Trophoblast cell (in vitro differentiated cells and primary cell): Measurements from ENCODE around the gene POU2F2.

Experiments used
- DNase-seq, 2 donors: peaks; one replicate each; pipeline ENCODE4 v3.0.0-alpha.2; 2016
- H2AFZ ChIP-seq: 2 replicates; pipeline ENCODE4 v1.6.1; 2013; ENCODE audit warnings: low read length, moderate library complexity, mild to moderate bottlenecking; ENCODE audit not compliant: insufficient read depth, poor library complexity
- H2AK5ac ChIP-seq: 2 replicates; pipeline ENCODE4 v1.6.1; 2013; ENCODE audit warnings: mild to moderate bottlenecking, low read length
- H2BK120ac ChIP-seq: 2 replicates; pipeline ENCODE4 v1.6.1; 2013; ENCODE audit warnings: low read length, mild to moderate bottlenecking, moderate library complexity; ENCODE audit not compliant: insufficient read depth, poor library complexity
- H2BK12ac ChIP-seq: 2 replicates; pipeline ENCODE4 v1.6.1; 2013; ENCODE audit warnings: mild to moderate bottlenecking, low read length, moderate library complexity
- H2BK5ac ChIP-seq: 2 replicates; pipeline ENCODE4 v1.6.1; 2013; ENCODE audit warnings: low read length, low read depth, moderate library complexity, mild to moderate bottlenecking; ENCODE audit not compliant: poor library complexity
- H3K14ac ChIP-seq: 2 replicates; pipeline ENCODE4 v1.6.1; 2013; ENCODE audit warnings: mild to moderate bottlenecking, low read length
- H3K18ac ChIP-seq: 2 replicates; pipeline ENCODE4 v1.6.1; 2013; ENCODE audit warnings: mild to moderate bottlenecking, low read length
- H3K23ac ChIP-seq: 2 replicates; pipeline ENCODE4 v1.6.1; 2013; ENCODE audit warnings: low read length
- H3K27ac ChIP-seq: 2 replicates; pipeline ENCODE4 v1.5.1; 2013; ENCODE audit warnings: low read depth, mild to moderate bottlenecking, inconsistent platforms, low read length, moderate library complexity
- H3K27me3 ChIP-seq: 2 replicates; pipeline ENCODE4 v1.6.1; 2013; ENCODE audit warnings: inconsistent platforms, mild to moderate bottlenecking, low read length, moderate library complexity; ENCODE audit not compliant: insufficient read depth
- H3K36me3 ChIP-seq, 2 experiments: 1 replicate in 1 of 2; 2 replicates in 1 of 2; pipeline ENCODE4 v1.6.1; 2013; ENCODE audit warnings: low read length in 2 of 2, mild to moderate bottlenecking in 2 of 2, moderate library complexity in 1 of 2; ENCODE audit not compliant: insufficient read depth in 2 of 2, control insufficient read depth in 1 of 2
- H3K4ac ChIP-seq: 2 replicates; pipeline ENCODE4 v1.6.1; 2013; ENCODE audit warnings: low read depth, mild to moderate bottlenecking, low read length, moderate library complexity
- H3K4me1 ChIP-seq, 2 experiments: 1 replicate in 1 of 2; 2 replicates in 1 of 2; pipeline ENCODE4 v1.6.1; 2013; ENCODE audit warnings: low read length in 2 of 2, mild to moderate bottlenecking in 2 of 2, moderate library complexity in 1 of 2; ENCODE audit not compliant: insufficient read depth in 2 of 2, control insufficient read depth in 1 of 2
- H3K4me2 ChIP-seq: 2 replicates; pipeline ENCODE4 v1.6.1; 2013; ENCODE audit warnings: inconsistent platforms, mild to moderate bottlenecking, low read length, moderate library complexity
- H3K4me3 ChIP-seq: 2 replicates; pipeline ENCODE4 v1.5.1; 2013; ENCODE audit warnings: mild to moderate bottlenecking, low read depth, low read length, inconsistent platforms
- H3K79me1 ChIP-seq: one replicate; pipeline ENCODE4 v1.6.1; 2013; ENCODE audit warnings: low read length
- H3K79me2 ChIP-seq: 2 replicates; pipeline ENCODE4 v1.6.1; 2013; ENCODE audit warnings: low read length, mild to moderate bottlenecking; ENCODE audit not compliant: control insufficient read depth, insufficient read depth, poor library complexity
- H3K9ac ChIP-seq: 2 replicates; pipeline ENCODE4 v1.6.1; 2013; ENCODE audit warnings: mild to moderate bottlenecking, low read length
- H3K9me3 ChIP-seq: 2 replicates; pipeline ENCODE4 v1.6.1; 2013; ENCODE audit warnings: low read depth, mild to moderate bottlenecking, control low read depth, inconsistent platforms, low read length; ENCODE audit not compliant: insufficient read depth
- H4K12ac ChIP-seq: 2 replicates; pipeline ENCODE4 v1.6.1; 2013; ENCODE audit warnings: low read depth, mild to moderate bottlenecking, low read length, moderate library complexity
- H4K8ac ChIP-seq: 2 replicates; pipeline ENCODE4 v1.6.1; 2013; ENCODE audit warnings: low read depth, mild to moderate bottlenecking, low read length, moderate library complexity
- H4K91ac ChIP-seq: one replicate; pipeline ENCODE4 v1.6.1; 2013; ENCODE audit warnings: low read depth, mild to moderate bottlenecking, low read length, moderate library complexity
- WGBS: extraction: QIAGEN DNeasy Blood & Tissue Kit; methylation state at CpG from one replicate; pipeline ENCODE4 v1.1.7; 2013; ENCODE audit warnings: missing lambda C conversion rate; ENCODE audit not compliant: insufficient read length, insufficient coverage; ENCODE audit errors: extremely low coverage; 5-methylcytosine and 5-hydroxymethylcytosine counted together

The POU2F2 gene

GRCh38 chr19:42159942-42160341 is 27.7 kb upstream of the POU2F2 start:
- Histone ChIP-seq H2BK5ac (no peak overlapping the region), H3K4me1 (no peaks in the 10 kb centered on the region), H2AFZ (no peak overlapping the region), H3K9ac (no peak overlapping the region), H2AK5ac (no peak overlapping the region), H3K23ac (no peak overlapping the region), H3K4me2 (no peak overlapping the region), H3K4ac (no peak overlapping the region), H4K8ac (no peak overlapping the region), H4K12ac (no peak overlapping the region), H3K36me3 (no peaks in the 10 kb centered on the region), H3K79me1 (no peaks in the 10 kb centered on the region), H4K91ac (no peak overlapping the region), H3K14ac (no peak overlapping the region), H3K27me3 (no peaks in the 10 kb centered on the region), H3K79me2 (no peaks in the 10 kb centered on the region), H3K27ac (no peak overlapping the region), H3K9me3 (no peaks in the 10 kb centered on the region), H2BK120ac (no peak overlapping the region), H3K18ac (no peak overlapping the region), H2BK12ac (no peak overlapping the region), H3K4me3 (no peak overlapping the region)
- no peak for DNase-seq
- WGBS, result no CpG with 5 or more reads among the region's 7 CpGs

GRCh38 chr19:42158926-42159325 is 26.7 kb upstream of the POU2F2 start:
- H4K8ac ChIP-seq, result no peak overlapping the region
- H3K4ac ChIP-seq, result no peak overlapping the region
- no peak overlapping the region for H3K4me3 ChIP-seq
- H3K14ac ChIP-seq, result no peak overlapping the region
- H3K27ac ChIP-seq, result no peak overlapping the region
- H4K91ac ChIP-seq, result no peak overlapping the region
- no peaks in the 10 kb centered on the region for H3K36me3 ChIP-seq
- H3K79me1 ChIP-seq, result no peaks in the 10 kb centered on the region
- no peak overlapping the region for H3K23ac ChIP-seq
- H2AFZ ChIP-seq, result no peak overlapping the region
- H2BK120ac ChIP-seq, result no peak overlapping the region
- no peak overlapping the region for H3K18ac ChIP-seq
- no peak overlapping the region for H4K12ac ChIP-seq
- H3K9me3 ChIP-seq, result no peaks in the 10 kb centered on the region
- no peak overlapping the region for H2BK5ac ChIP-seq
- H2AK5ac ChIP-seq, result no peak overlapping the region
- H2BK12ac ChIP-seq, result no peak overlapping the region
- WGBS, result no CpG with 5 or more reads among the region's 2 CpGs
- H3K27me3 ChIP-seq, result no peaks in the 10 kb centered on the region
- H3K4me1 ChIP-seq, result no peaks in the 10 kb centered on the region
- DNase-seq, result no peak
- H3K79me2 ChIP-seq, result no peaks in the 10 kb centered on the region
- no peak overlapping the region for H3K4me2 ChIP-seq
- no peak overlapping the region for H3K9ac ChIP-seq

GRCh38 chr19:42156571-42156970 is 24.3 kb upstream of the POU2F2 start:
- H3K14ac ChIP-seq, result no peak overlapping the region
- no peaks in the 10 kb centered on the region for H3K27me3 ChIP-seq
- H3K36me3 ChIP-seq, result no peaks in the 10 kb centered on the region
- H2AK5ac ChIP-seq, result no peak overlapping the region
- H2BK5ac ChIP-seq, result no peak overlapping the region
- no peak overlapping the region for H3K9ac ChIP-seq
- H3K4me1 ChIP-seq, result no peaks in the 10 kb centered on the region
- no peak overlapping the region for H3K4ac ChIP-seq
- no peak overlapping the region for H3K4me3 ChIP-seq
- no peak overlapping the region for H4K12ac ChIP-seq
- no peak overlapping the region for H2AFZ ChIP-seq
- H3K79me1 ChIP-seq, result no peaks in the 10 kb centered on the region
- no peaks in the 10 kb centered on the region for H3K79me2 ChIP-seq
- no peak overlapping the region for H2BK12ac ChIP-seq
- no peak overlapping the region for H2BK120ac ChIP-seq
- no peaks in the 10 kb centered on the region for H3K9me3 ChIP-seq
- DNase-seq, result no peak
- no peak overlapping the region for H3K4me2 ChIP-seq
- H3K18ac ChIP-seq, result no peak overlapping the region
- H4K91ac ChIP-seq, result no peak overlapping the region
- no peak overlapping the region for H3K23ac ChIP-seq
- H3K27ac ChIP-seq, result no peak overlapping the region
- no peak overlapping the region for H4K8ac ChIP-seq
- no CpG with 5 or more reads among the region's 8 CpGs for WGBS

GRCh38 chr19:42155796-42156195 is 23.6 kb upstream of the POU2F2 start:
- H2BK12ac ChIP-seq, result no peak overlapping the region
- no peaks in the 10 kb centered on the region for H3K79me1 ChIP-seq
- WGBS, result no CpG with 5 or more reads among the region's 10 CpGs
- H3K27ac ChIP-seq, result no peak overlapping the region
- no peak overlapping the region for H3K14ac ChIP-seq
- H2BK120ac ChIP-seq, result no peak overlapping the region
- H3K4me1 ChIP-seq, result no peaks in the 10 kb centered on the region
- H3K4me2 ChIP-seq, result no peak overlapping the region
- H3K79me2 ChIP-seq, result no peaks in the 10 kb centered on the region
- H3K9me3 ChIP-seq, result no peaks in the 10 kb centered on the region
- H2AFZ ChIP-seq, result no peak overlapping the region
- H3K36me3 ChIP-seq, result no peaks in the 10 kb centered on the region
- H3K23ac ChIP-seq, result no peak overlapping the region
- no peak for DNase-seq
- H3K9ac ChIP-seq, result no peak overlapping the region
- no peak overlapping the region for H2AK5ac ChIP-seq
- no peaks in the 10 kb centered on the region for H3K27me3 ChIP-seq
- no peak overlapping the region for H2BK5ac ChIP-seq
- H3K18ac ChIP-seq, result no peak overlapping the region
- H3K4ac ChIP-seq, result no peak overlapping the region
- no peak overlapping the region for H3K4me3 ChIP-seq
- H4K91ac ChIP-seq, result no peak overlapping the region
- no peak overlapping the region for H4K8ac ChIP-seq
- no peak overlapping the region for H4K12ac ChIP-seq
